ENCODE data around the gene CYP2D6. TPM values are rescaled to one million over a fixed set of nuclear protein-coding genes. Genes with fewer than 3 reads are reported as not detected.

Gene CYP2D6
- total and polyA plus RNA-seq, 10 of the 15 experiments (the other 5 are each of a cell fraction or from before 2014, with no cell fraction given) = 0.08 to 1.4 (median 0.39) TPM

GRCh38 chr22:42080287-42080686 lies 50.3 kb downstream of the CYP2D6 start (continued):
- TF ChIP-seq EP300 (IDR thresholded peaks at IDR 0.05; ENCODE audit: borderline replicate concordance in 1 of 2, control insufficient read depth in 1 of 2, low read depth in 2 of 2, low read length in 2 of 2) (0 out of 4 replicates have a peak, but pooled peaks of 1 of the 2 experiments have one; percentile 16), USF1 (IDR thresholded peaks at IDR 0.05; ENCODE audit: borderline replicate concordance, extremely low read length, insufficient read depth, low read depth, low read length) (no peak)

- BruUV-seq (replicated peaks) = TSS peak; percentile 76
- ChIA-PET RAD21 (ENCODE audit: unreplicated experiment) (interaction anchor here (1.0 to 3.3 kb wide), 8 partner anchors 10 to 394 kb away, joined by 3 to 32 read pairs (median 4); partner anchors contain the start of genes CENPM and NDUFA6), SMC1A (ENCODE audit: uncharacterized antibody, unreplicated experiment) (interaction anchor here (0.6 to 3.5 kb wide), 7 partner anchors 9 to 605 kb away, joined by 3 to 29 read pairs (median 3); partner anchors contain the start of genes NAGA and NDUFA6), CTCF (interaction anchor here (0.5 to 2.1 kb wide), 8 partner anchors 9 to 413 kb away, joined by 3 to 24 read pairs (median 4); partner anchors contain the start of genes NAGA and NDUFA6), POLR2A (interaction anchor here (0.6 to 3.9 kb wide), 12 partner anchors 10 to 361 kb away, joined by 3 to 47 read pairs (median 4); partner anchors contain the start of genes CCDC134, CENPM, NAGA and NDUFA6)
- Histone ChIP-seq H4K20me1 (ENCODE audit: control insufficient read depth, insufficient read depth) (no peaks in the 10 kb centered on the region), H3K4me1 (ENCODE audit: control insufficient read depth, insufficient read depth, low read length) (peaks cover 12% of the 10 kb centered on the region), H3K4me2 (ENCODE audit: control insufficient read depth, insufficient read depth) (peak within 1 kb of the TSS; percentile 85), H3K4me3 (peak within 1 kb of the TSS; percentile 81), H2AFZ (ENCODE audit: control insufficient read depth, low read depth, low read length) (peak within 1 kb of the TSS; percentile 88), H3K9ac (ENCODE audit: control insufficient read depth, insufficient read depth, low read length) (peak within 1 kb of the TSS; percentile 90), H3K27ac (ENCODE audit: control insufficient read depth, insufficient read depth) (peak within 1 kb of the TSS; percentile 90), H3K9me3 (replicated peaks; ENCODE audit: control insufficient read depth, insufficient read depth, low read length) (no peaks in the 10 kb centered on the region), H3K79me2 (ENCODE audit: control insufficient read depth, insufficient read depth, low read length) (peaks cover 22% of the 10 kb centered on the region), H3K27me3 (replicated peaks in 1 of 2; ENCODE audit: control insufficient read depth in 2 of 2, insufficient read depth in 2 of 2, low read length in 1 of 2) (no peaks in the 10 kb centered on the region), H3K36me3 (ENCODE audit: control insufficient read depth in 2 of 2, insufficient read depth in 2 of 2, low read length in 1 of 2) (peaks cover 2 to 9% of the 10 kb centered on the region in 2 experiments; a peak in 2 of 4 replicates)
- in situ Hi-C loops (cut with MboI) (no loop called here), intact Hi-C loops (cut with micrococcal nuclease; ENCODE audit: unreplicated experiment) (loop anchor here (2.0 kb wide), 1 partner anchor 49 kb away; no protein-coding TSS in a partner anchor)
- DNase-seq (ENCODE audit: low read depth, low spot score) = peak; percentile 99
- peak; percentile 95 for ATAC-seq
- peak; percentile 94 for FAIRE-seq
- 1% methylated on average over 71 of the region's 71 CpGs for WGBS (ENCODE audit: insufficient coverage, insufficient replicate concordance, low lambda C conversion rate, missing lambda C conversion rate)
- TF ChIP-seq POLR2A (IDR thresholded peaks at IDR 0.05; ENCODE audit: low read depth, low read length) (peak; percentile 94), NFYA (IDR thresholded peaks at IDR 0.05; ENCODE audit: borderline replicate concordance, low read depth, low read length) (peak; percentile 74; the same call in 1 of the 2 replicates), ATF2 (IDR thresholded peaks at IDR 0.05; ENCODE audit: low read length) (no peak), RUNX3 (IDR thresholded peaks at IDR 0.05; ENCODE audit: low read length) (peak; percentile 65), ZNF622 (IDR thresholded peaks at IDR 0.05) (no peak), ZBTB11 (CRISPR knock-in tag; IDR thresholded peaks at IDR 0.05) (no peak), HDGF (IDR thresholded peaks at IDR 0.05) (peak; percentile 27; the same call in 1 of the 2 replicates)
These were observed 51.0 kb downstream of the CYP2D6 start, which contains the start of gene SMDT1 for GRCh38 chr22:42079319-42080251. Gene SMDT1 (plus strand): TSS chr22:42079700. CDS start chr22:42079769, 69 bp downstream.

Data from GM12878 (cell line).